NCI-H524 (cell line): ENCODE results near the gene RASSF10.

Experiments used
- DNase-seq, 2 experiments: peaks; one replicate each; lab custom pipeline; 2025; lab: John Stamatoyannopoulos, UW

RASSF10 gene

DNA sequence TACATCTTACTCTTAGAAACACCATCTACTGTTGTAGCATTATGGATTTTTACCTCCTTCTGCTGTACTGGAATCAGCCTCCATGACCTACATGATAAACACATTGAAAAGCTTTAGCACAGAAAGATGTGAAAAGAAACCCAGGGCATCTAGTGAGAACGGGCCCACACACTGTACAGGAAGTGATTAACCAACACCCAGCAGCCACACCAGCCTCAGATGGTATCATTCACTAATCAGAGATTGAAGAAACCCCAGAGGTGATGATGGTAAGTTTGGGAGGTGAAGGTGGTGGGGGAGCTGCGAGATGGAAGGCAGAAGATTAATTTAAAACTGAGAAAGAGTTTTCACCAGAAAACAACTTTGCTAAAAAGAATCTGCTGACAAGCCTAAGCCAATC, 46.1 kb downstream of the RASSF10 start:
- DNase-seq, result no peak

DNA sequence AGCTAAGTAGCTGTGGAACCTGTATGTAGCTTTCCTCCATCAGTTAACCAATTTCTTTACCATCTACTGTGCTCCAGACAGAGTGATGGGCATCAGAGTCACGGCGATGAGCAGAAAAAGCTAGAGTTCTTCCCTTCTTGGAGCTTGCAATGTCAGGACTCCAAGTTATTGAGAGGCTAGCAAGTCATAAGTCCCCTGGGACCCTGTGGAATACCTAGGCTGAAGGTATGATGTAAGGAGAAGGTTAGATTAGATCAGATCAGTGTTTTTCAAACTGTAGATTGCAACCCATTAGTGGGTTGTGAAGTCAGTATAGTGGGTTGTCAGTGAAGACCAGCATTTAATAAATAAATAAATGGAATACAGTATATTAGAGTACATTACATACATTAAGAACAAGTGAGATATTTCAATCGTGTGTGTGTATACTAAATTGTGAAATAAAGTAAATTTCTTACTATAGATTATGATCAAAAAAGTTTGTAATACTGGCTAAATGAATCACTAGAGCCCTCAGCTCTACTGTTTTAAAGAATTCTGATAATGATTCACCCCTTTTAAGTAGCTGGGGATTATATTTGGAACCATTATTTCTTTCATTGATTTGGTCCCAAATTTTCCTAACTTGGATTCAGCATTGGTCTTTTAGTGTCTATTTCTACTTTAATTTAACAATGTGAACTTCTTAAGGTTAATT, 52.3 kb downstream of the RASSF10 start:
- DNase-seq, result no peak
